MCF 10A (cell line): ENCODE results near the gene RABGAP1L. TPM values are rescaled to one million over a fixed set of nuclear protein-coding genes. Genes with fewer than 3 reads are reported as not detected.
A peak's percentile ranks its signal among the peaks of the same experiment; 100 is the strongest.

ENCODE experiments used
- BruUV-seq: library from RNA; stranded (reverse); fragments of 400-500 nt; replicated peaks from 2 replicates; lab custom pipeline; 2021; lab: Mats Ljungman, UMichigan
- CTCF ChIA-PET: fragments of 300-600 bp; sonication (Branson Sonifier 250); formaldehyde crosslinking; extraction: SDS; loops from one replicate; lab custom pipeline; 2021; ENCODE audit warnings: antibody characterized with exemption, inconsistent platforms; lab: Yijun Ruan, JAX
- POLR2A ChIA-PET: fragments of 300-600, 350-650 bp; sonication (Branson Sonifier 250); formaldehyde crosslinking; extraction: SDS; loops from one replicate; lab custom pipeline; 2020; ENCODE audit warnings: antibody characterized with exemption, inconsistent platforms; lab: Yijun Ruan, JAX
- DNase-seq: peaks from one replicate; pipeline ENCODE4 v3.0.0-alpha.2; 2018; ENCODE audit not compliant: unreplicated experiment
- H3K27ac Mint-ChIP-seq: one replicate; pipeline ENCODE4 v1.8.0; 2022; ENCODE audit warnings: mild to moderate bottlenecking, low read depth, mixed read lengths; ENCODE audit not compliant: unreplicated experiment
- H3K27me3 Mint-ChIP-seq: one replicate; pipeline ENCODE4 v1.8.0; 2022; ENCODE audit warnings: mixed read lengths; ENCODE audit not compliant: insufficient read depth, unreplicated experiment
- H3K36me3 Mint-ChIP-seq: one replicate; pipeline ENCODE4 v1.8.0; 2022; ENCODE audit warnings: mild to moderate bottlenecking, moderate library complexity, mixed read lengths; ENCODE audit not compliant: insufficient read depth, unreplicated experiment
- H3K4me1 Mint-ChIP-seq: one replicate; pipeline ENCODE4 v1.8.0; 2022; ENCODE audit warnings: mixed read lengths; ENCODE audit not compliant: insufficient read depth, unreplicated experiment
- H3K4me3 Mint-ChIP-seq: one replicate; pipeline ENCODE4 v1.8.0; 2022; ENCODE audit warnings: mild to moderate bottlenecking, moderate library complexity, mixed read lengths; ENCODE audit not compliant: unreplicated experiment
- H3K9me3 Mint-ChIP-seq: one replicate; pipeline ENCODE4 v1.8.0; 2022; ENCODE audit warnings: mixed read lengths; ENCODE audit not compliant: unreplicated experiment
- CTCF ChIP-seq: fragments of 200-600 bp; IDR thresholded peaks from one replicate; pipeline ENCODE4 v1.8.0; 2022; ENCODE audit warnings: antibody characterized with exemption, mild to moderate bottlenecking; ENCODE audit not compliant: unreplicated experiment
- intact Hi-C: fragments of 100-400 bp; cut with micrococcal nuclease; formaldehyde crosslinking; loops from 2 replicates; pipeline ENCODE4 v1.14.1; 2022
- total RNA-seq: library from RNA; stranded (reverse); gene quantifications from 2 replicates; pipeline ENCODE4 v1.2.3, GENCODE V29; 2022

The RABGAP1L gene
- total RNA-seq, 1 experiment from 2014 or later: 18.2 TPM

GRCh38 chr1:174391716-174392115 lies 232.4 kb downstream of the RABGAP1L start:
- Mint-ChIP-seq H3K9me3 (no peaks in the 10 kb centered on the region), H3K4me3 (no peak overlapping the region), H3K36me3 (peaks cover under 1% of the 10 kb centered on the region), H3K4me1 (no peaks in the 10 kb centered on the region), H3K27ac (no peak overlapping the region), H3K27me3 (no peaks in the 10 kb centered on the region)
- ChIA-PET POLR2A (no interaction called here), CTCF (interaction anchor here (0.7 kb wide), 1 partner anchor 15 kb away, joined by 3 read pairs; no protein-coding TSS in a partner anchor)
- no TSS peak for BruUV-seq
- intact Hi-C loops: no loop called here
- DNase-seq: no peak
- TF ChIP-seq CTCF: no peak

DNA sequence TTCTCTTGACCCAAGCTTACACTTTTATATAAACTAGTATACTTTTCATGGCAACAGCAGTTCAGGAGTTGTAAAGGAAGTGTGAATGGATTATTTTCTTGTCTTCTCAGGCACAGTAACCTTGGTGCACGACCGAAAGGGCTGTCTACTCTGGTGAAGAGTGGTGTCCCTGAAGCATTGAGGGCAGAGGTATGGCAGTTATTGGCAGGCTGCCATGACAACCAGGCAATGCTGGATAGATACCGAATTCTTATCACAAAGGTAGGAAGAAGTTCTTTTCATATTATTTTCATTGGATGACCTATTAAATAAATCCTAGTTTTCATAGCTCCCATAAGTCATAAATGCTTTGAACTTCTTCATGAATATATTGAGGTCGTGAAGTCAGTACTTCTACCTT lies 234.6 kb downstream of the RABGAP1L start:
- Mint-ChIP-seq H3K27me3 (no peaks in the 10 kb centered on the region), H3K4me3 (no peak overlapping the region), H3K27ac (no peak overlapping the region), H3K36me3 (peaks cover 5% of the 10 kb centered on the region), H3K9me3 (no peaks in the 10 kb centered on the region), H3K4me1 (no peaks in the 10 kb centered on the region)
- no TSS peak for BruUV-seq
- no peak for TF ChIP-seq CTCF
- POLR2A ChIA-PET: interaction anchor here (0.6 kb wide), 1 partner anchor 47 kb away, joined by 3 read pairs; no protein-coding TSS in a partner anchor
- intact Hi-C loops: no loop called here
- no peak for DNase-seq
- CTCF ChIA-PET: interaction anchor here (0.9 to 1.0 kb wide), 3 partner anchors 112 to 332 kb away, joined by 3 read pairs; no protein-coding TSS in a partner anchor

DNA sequence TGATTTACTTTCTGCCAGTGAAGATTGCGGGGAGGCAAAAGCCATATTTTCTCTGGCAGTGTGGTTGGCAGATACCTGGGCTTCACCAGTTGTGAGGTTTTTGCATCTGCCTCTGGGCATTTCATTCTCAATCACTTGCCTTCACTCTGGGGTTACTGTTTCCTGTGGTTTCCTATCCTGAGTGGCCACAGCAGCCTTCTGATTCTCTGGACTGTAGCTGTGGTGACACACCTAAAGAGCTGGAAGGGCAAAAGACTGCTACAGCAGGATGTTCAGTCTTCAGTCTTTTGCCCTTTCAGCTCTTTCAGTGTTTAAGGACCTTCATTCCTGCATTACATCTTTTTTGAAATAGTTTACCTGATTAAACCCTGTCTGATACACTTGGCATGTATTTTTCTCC lies 237.9 kb downstream of the RABGAP1L start:
- ChIA-PET POLR2A (interaction anchor here (1.1 kb wide), 1 partner anchor 9 kb away, joined by 3 read pairs; no protein-coding TSS in a partner anchor), CTCF (interaction anchor here (0.9 to 1.3 kb wide), 2 partner anchors 135 to 139 kb away, joined by 3 to 4 read pairs; no protein-coding TSS in a partner anchor)
- Mint-ChIP-seq H3K36me3 (peaks cover 5% of the 10 kb centered on the region), H3K9me3 (peaks cover 6% of the 10 kb centered on the region), H3K27ac (peak overlapping the region; percentile 64), H3K4me1 (no peaks in the 10 kb centered on the region), H3K4me3 (no peak overlapping the region), H3K27me3 (no peaks in the 10 kb centered on the region)
- BruUV-seq: no TSS peak
- no peak for DNase-seq
- TF ChIP-seq CTCF: no peak
- intact Hi-C loops: no loop called here

DNA sequence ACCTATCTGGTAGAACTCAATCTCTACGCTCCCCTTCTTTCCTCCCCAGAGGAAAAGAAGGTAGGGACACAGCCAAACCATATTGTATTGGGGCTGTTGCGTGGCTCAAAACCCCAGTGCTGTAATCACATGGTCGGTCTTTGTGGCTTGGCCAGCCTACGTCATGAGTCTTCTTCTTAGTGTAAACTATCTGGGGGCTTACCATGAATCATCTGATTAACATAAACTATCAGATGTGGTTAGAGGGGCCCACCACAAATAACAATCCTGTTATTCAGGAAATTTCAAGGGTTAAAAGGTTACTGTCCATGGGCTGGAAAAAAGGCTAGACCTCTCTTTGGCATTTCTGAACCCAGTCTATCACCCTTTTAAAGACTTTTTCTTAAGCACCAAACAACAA lies 238.9 kb downstream of the RABGAP1L start:
- ChIA-PET POLR2A (interaction anchor here (0.7 kb wide), 1 partner anchor 23 kb away, joined by 3 read pairs; no protein-coding TSS in a partner anchor), CTCF (interaction anchor here (0.6 to 0.9 kb wide), 2 partner anchors 86 to 136 kb away, joined by 3 to 5 read pairs; no protein-coding TSS in a partner anchor)
- no peak overlapping the region for H3K27ac Mint-ChIP-seq
- no peak for TF ChIP-seq CTCF
- peaks cover 6% of the 10 kb centered on the region for H3K9me3 Mint-ChIP-seq
- H3K27me3 Mint-ChIP-seq: no peaks in the 10 kb centered on the region
- H3K36me3 Mint-ChIP-seq: peaks cover 5% of the 10 kb centered on the region
- no peak overlapping the region for H3K4me3 Mint-ChIP-seq
- no peak for DNase-seq
- H3K4me1 Mint-ChIP-seq: no peaks in the 10 kb centered on the region
- no TSS peak for BruUV-seq
- intact Hi-C loops: no loop called here
